Endothelial cell of umbilical vein (primary cell): ENCODE results near the gene FMNL2. TPM values are rescaled to one million over a fixed set of nuclear protein-coding genes. Genes with fewer than 3 reads are reported as not detected.

Experiments
- BruUV-seq: library from RNA; stranded (reverse); fragments of 400-500 nt; replicated peaks from 2 replicates; lab custom pipeline; 2021; lab: Mats Ljungman, UMichigan
- CTCF ChIA-PET: fragments of 300-600, 350-600 bp; sonication (Branson Sonifier 250); formaldehyde crosslinking; loops from one replicate; lab custom pipeline; 2021; ENCODE audit warnings: antibody characterized with exemption, inconsistent platforms; lab: Charles Lee
- POLR2A ChIA-PET: fragments of 300-600, 350-600 bp; sonication (Branson Sonifier 250); formaldehyde crosslinking; loops from one replicate; lab custom pipeline; 2021; ENCODE audit warnings: antibody characterized with exemption, inconsistent platforms; lab: Charles Lee
- DNase-seq: peaks from one replicate; pipeline ENCODE4 v3.0.0-alpha.2; 2011; ENCODE audit warnings: low read depth, low spot score
- FAIRE-seq: peaks from 2 replicates; lab custom pipeline; 2011; peaks lifted over from hg19 to GRCh38; lab: Jason Lieb, UNC
- H2AFZ ChIP-seq: 2 replicates; pipeline ENCODE4 v1.6.0; 2012; ENCODE audit warnings: low read depth, low read length, control low read depth, inconsistent platforms
- H3K27ac ChIP-seq: 2 replicates; pipeline ENCODE4 v1.5.1; 2011; ENCODE audit warnings: low read depth, mild to moderate bottlenecking, control low read depth, low read length, moderate library complexity; ENCODE audit not compliant: insufficient read depth
- H3K27me3 ChIP-seq, 2 experiments: 2 replicates each; pipeline versions ENCODE4 v1.6.0 to v1.6.1; 2011; ENCODE audit warnings: low read length in 2 of 2, mixed read lengths in 1 of 2; ENCODE audit not compliant: control insufficient read depth in 2 of 2, insufficient read depth in 2 of 2
- H3K36me3 ChIP-seq, 2 experiments: 2 replicates in 1 of 2; 3 replicates in 1 of 2; pipeline ENCODE4 v1.5.1; 2011; ENCODE audit warnings: low read length in 2 of 2, mild to moderate bottlenecking in 1 of 2, moderate library complexity in 1 of 2; ENCODE audit not compliant: control insufficient read depth in 2 of 2, insufficient read depth in 2 of 2; ENCODE audit errors: extremely low read depth in 1 of 2
- H3K4me1 ChIP-seq: 3 replicates; pipeline ENCODE4 v1.5.1; 2011; ENCODE audit warnings: mild to moderate bottlenecking, low read length; ENCODE audit not compliant: control insufficient read depth, insufficient read depth; ENCODE audit errors: extremely low read depth
- H3K4me2 ChIP-seq: 2 replicates; pipeline ENCODE4 v1.6.1; 2011; ENCODE audit warnings: low read length, control low read depth, mixed read lengths; ENCODE audit not compliant: insufficient read depth
- H3K4me3 ChIP-seq, 3 experiments: fragments of 200-600 bp in 1 of 3; sonication (generic), shearing (Covaris generic) in 1 of 3; replicated peaks in 1 of 3; 2 replicates each; pipeline ENCODE4 v1.5.1; 2011 to 2016; ENCODE audit warnings: control low read depth in 3 of 3, low read length in 3 of 3, mild to moderate bottlenecking in 2 of 3, inconsistent platforms in 1 of 3, low read depth in 1 of 3, moderate library complexity in 1 of 3; ENCODE audit not compliant: insufficient read depth in 1 of 3
- H3K79me2 ChIP-seq: 2 replicates; pipeline ENCODE4 v1.6.0; 2012; ENCODE audit warnings: low read length, inconsistent platforms; ENCODE audit not compliant: control insufficient read depth, insufficient read depth
- H3K9ac ChIP-seq: replicated peaks from 2 replicates; pipeline ENCODE3; 2011; ENCODE audit warnings: low read length, control low read depth; ENCODE audit not compliant: insufficient read depth; ENCODE audit errors: extremely low read depth
- H3K9me1 ChIP-seq: replicated peaks from 3 replicates; pipeline ENCODE4 v1.6.0; 2011; ENCODE audit warnings: mild to moderate bottlenecking, low read length; ENCODE audit not compliant: control insufficient read depth, insufficient read depth; ENCODE audit errors: extremely low read depth
- H3K9me3 ChIP-seq: replicated peaks from 2 replicates; pipeline ENCODE4 v1.5.1; 2012; ENCODE audit warnings: low read length, inconsistent platforms; ENCODE audit not compliant: control insufficient read depth, insufficient read depth
- H4K20me1 ChIP-seq: replicated peaks from 2 replicates; pipeline ENCODE3; 2011; ENCODE audit warnings: mild to moderate bottlenecking, low read length; ENCODE audit not compliant: control insufficient read depth, insufficient read depth; ENCODE audit errors: extremely low read depth
- EZH2 ChIP-seq: IDR thresholded peaks from 2 replicates; pipeline ENCODE4 v1.6.1; 2012; ENCODE audit warnings: borderline replicate concordance, low read depth, mild to moderate bottlenecking, moderate library complexity, low read length, inconsistent platforms; ENCODE audit not compliant: severe bottlenecking
- FOS ChIP-seq: IDR thresholded peaks from 2 replicates; pipeline ENCODE4 v1.6.1; 2011; ENCODE audit warnings: mild to moderate bottlenecking, low read length, moderate library complexity, borderline replicate concordance; ENCODE audit not compliant: insufficient read depth
- GATA2 ChIP-seq: IDR thresholded peaks from 2 replicates; pipeline ENCODE4 v1.7.0; 2011; ENCODE audit warnings: low read depth, mild to moderate bottlenecking, moderate library complexity, mixed read lengths, low read length; ENCODE audit not compliant: insufficient read length, insufficient read depth
- JUN ChIP-seq: IDR thresholded peaks from 2 replicates; pipeline ENCODE4 v1.6.1; 2011; ENCODE audit warnings: borderline replicate concordance, low read depth; ENCODE audit not compliant: insufficient read length, insufficient read depth
- MAX ChIP-seq: IDR thresholded peaks from 2 replicates; pipeline ENCODE4 v1.6.1; 2011; ENCODE audit not compliant: insufficient read depth, insufficient read length
- POLR2A ChIP-seq: IDR thresholded peaks from 2 replicates; pipeline ENCODE4 v1.6.1; 2012; ENCODE audit warnings: low read depth, mild to moderate bottlenecking, control low read depth, low read length
- dilution Hi-C: fragments of 300-500 bp; cut with MboI; formaldehyde crosslinking; loops from one replicate; pipeline ENCODE4 v1.15.0; 2019; ENCODE audit warnings: low sequenced_read_pairs; ENCODE audit not compliant: extremely low pct_ligation_motif_present
- intact Hi-C: fragments of 100-400 bp; cut with micrococcal nuclease; formaldehyde crosslinking; loops from one replicate; pipeline ENCODE4 v1.10.0; 2022
- polyA plus RNA-seq, 4 experiments: library from polyadenylated mRNA; depleted of rRNA in 3 of 4; stranded (reverse) in 3 of 4; unstranded in 1 of 4; fragments of >200 nt; gene quantifications; 2 replicates each; pipeline versions ENCODE4 v1.2.1 to v1.2.3, GENCODE V29; 2011 to 2012; ENCODE audit warnings: missing spikeins in 1 of 4
- total RNA-seq: library from RNA; stranded (reverse); gene quantifications from 2 replicates; pipeline ENCODE4 v1.2.3, GENCODE V29; 2021

Gene FMNL2
- total and polyA plus RNA-seq, 2 donors (not counting 3 experiments of a cell fraction or from before 2014, with no cell fraction given) = 8.3 to 28.0 TPM

GRCh38 chr2:152497481-152498052 is 162.6 kb downstream of the FMNL2 start:
- Histone ChIP-seq H4K20me1 (no peaks in the 10 kb centered on the region), H3K79me2 (peaks cover 27% of the 10 kb centered on the region), H3K9me1 (no peaks in the 10 kb centered on the region), H3K4me2 (no peak overlapping the region), H3K4me1 (peaks cover 21% of the 10 kb centered on the region), H3K9me3 (no peaks in the 10 kb centered on the region), H3K9ac (no peak overlapping the region), H3K36me3 (no peaks in the 10 kb centered on the region), H3K27ac (no peak overlapping the region), H2AFZ (no peak overlapping the region), H3K4me3 (no peak overlapping the region), H3K27me3 (no peaks in the 10 kb centered on the region)
- TF ChIP-seq POLR2A (no peak), GATA2 (no peak), EZH2 (no peak), FOS (peak; percentile 7)
- FAIRE-seq (no peak), DNase-seq (no peak)
- ChIA-PET CTCF (interaction anchor here (0.8 to 1.6 kb wide), 4 partner anchors 8 to 76 kb away, joined by 3 to 5 read pairs (median 4); no protein-coding TSS in a partner anchor), POLR2A (interaction anchor here (0.6 to 0.8 kb wide), 2 partner anchors 42 to 46 kb away, joined by 3 read pairs; no protein-coding TSS in a partner anchor)
- dilution Hi-C loops (no loop called here), intact Hi-C loops (no loop called here)
- BruUV-seq = no TSS peak

GRCh38 chr2:152499331-152499816 is 164.4 kb downstream of the FMNL2 start:
- DNase-seq (no peak), FAIRE-seq (no peak)
- intact Hi-C loops = no loop called here
- Histone ChIP-seq H3K4me2 (no peak overlapping the region), H3K27ac (no peak overlapping the region), H3K4me3 (no peak overlapping the region), H3K79me2 (peaks cover 37% of the 10 kb centered on the region), H3K27me3 (no peaks in the 10 kb centered on the region), H4K20me1 (no peaks in the 10 kb centered on the region), H3K36me3 (no peaks in the 10 kb centered on the region), H3K4me1 (peaks cover 11% of the 10 kb centered on the region), H3K9me1 (no peaks in the 10 kb centered on the region), H2AFZ (no peak overlapping the region), H3K9ac (no peak overlapping the region), H3K9me3 (no peaks in the 10 kb centered on the region)
- BruUV-seq = no TSS peak
- POLR2A ChIA-PET = no interaction called here
- CTCF ChIA-PET = no interaction called here
- TF ChIP-seq GATA2 (no peak), JUN (no peak), MAX (no peak)
- dilution Hi-C loops = no loop called here
